ENCODE results near the gene LMX1B. TPM values are rescaled to one million over a fixed set of nuclear protein-coding genes. Genes with fewer than 3 reads are reported as not detected.

Gene LMX1B
- total RNA-seq, 1 experiment from 2014 or later, result 2.6 TPM

GRCh38 chr9:126661122-126661520, 47.4 kb downstream of the LMX1B start:
- Histone ChIP-seq H3K27me3 (ENCODE audit: control insufficient read depth, insufficient read depth, low read length) (no peaks in the 10 kb centered on the region), H3K27ac (ENCODE audit: low read length) (no peak overlapping the region), H3K4me3 (ENCODE audit: low read depth in 2 of 2, low read length in 2 of 2) (no peak overlapping the region), H3K4me1 (ENCODE audit: control insufficient read depth, insufficient read depth, low read length) (no peaks in the 10 kb centered on the region), H3K36me3 (ENCODE audit: control insufficient read depth, insufficient read depth, low read length) (no peaks in the 10 kb centered on the region), H3K9me3 (ENCODE audit: control insufficient read depth, insufficient read depth, low read depth, low read length) (no peaks in the 10 kb centered on the region)
- no peak for TF ChIP-seq POLR2AphosphoS5 (IDR thresholded peaks at IDR 0.05; ENCODE audit: low read depth, low read length)
- no peak for TF ChIP-seq SIN3A (IDR thresholded peaks at IDR 0.05; ENCODE audit: borderline replicate concordance, insufficient read depth, low read depth, low read length)
- no peak for TF ChIP-seq TCF7L2 (IDR thresholded peaks at IDR 0.05; ENCODE audit: low read depth, low read length)
- TF ChIP-seq CTCF (IDR thresholded peaks at IDR 0.05), result no peak
- TF ChIP-seq REST (IDR thresholded peaks at IDR 0.05; ENCODE audit: insufficient read depth in 1 of 2, low read depth in 2 of 2, low read length in 1 of 2), result no peak
- POLR2A ChIA-PET, result interaction anchor here (0.6 kb wide), 1 partner anchor 422 kb away, joined by 3 read pairs; no protein-coding TSS in a partner anchor
- ATAC-seq (0 out of 2 replicates have a peak, but pooled peaks have one; percentile 9), DNase-seq (ENCODE audit: low read depth, low spot score) (no peak)
- BruUV-seq (replicated peaks), result no TSS peak
- intact Hi-C loops (cut with micrococcal nuclease; ENCODE audit: unreplicated experiment), result no loop called here
- CTCF ChIA-PET, result no interaction called here
- in situ Hi-C loops (cut with HindIII; ENCODE audit: low pct_unique_long_range_greater_than_20kb, low sequenced_read_pairs), result no loop called here

GRCh38 chr9:126661521-126662251, 48.0 kb downstream of the LMX1B start:
- no peak overlapping the region for H3K4me3 ChIP-seq (ENCODE audit: low read depth in 2 of 2, low read length in 2 of 2)
- no peaks in the 10 kb centered on the region for H3K27me3 ChIP-seq (ENCODE audit: control insufficient read depth, insufficient read depth, low read length)
- BruUV-seq (replicated peaks), result no TSS peak
- ChIA-PET CTCF (interaction anchor here (0.5 kb wide), 1 partner anchor 41 kb away, joined by 4 read pairs; no protein-coding TSS in a partner anchor), POLR2A (no interaction called here)
- H3K27ac ChIP-seq (ENCODE audit: low read length), result no peak overlapping the region
- intact Hi-C loops (cut with micrococcal nuclease; ENCODE audit: unreplicated experiment), result no loop called here
- H3K9me3 ChIP-seq (ENCODE audit: control insufficient read depth, insufficient read depth, low read depth, low read length), result no peaks in the 10 kb centered on the region
- in situ Hi-C loops (cut with HindIII; ENCODE audit: low pct_unique_long_range_greater_than_20kb, low sequenced_read_pairs), result no loop called here
- ATAC-seq (peak; percentile 28; the same call in 1 of the 2 replicates), DNase-seq (ENCODE audit: low read depth, low spot score) (no peak)
- H3K4me1 ChIP-seq (ENCODE audit: control insufficient read depth, insufficient read depth, low read length), result no peaks in the 10 kb centered on the region
- TF ChIP-seq CTCF (IDR thresholded peaks at IDR 0.05), result no peak
- no peaks in the 10 kb centered on the region for H3K36me3 ChIP-seq (ENCODE audit: control insufficient read depth, insufficient read depth, low read length)
